ENCODE measurements around the gene RIOK3. TPM values are rescaled to one million over a fixed set of nuclear protein-coding genes. Genes with fewer than 3 reads are reported as not detected.

The RIOK3 gene
- total RNA-seq, 2 donors from 2014 or later: 57.3 to 60.6 TPM

GRCh38 chr18:23452347-23452727 lies 750 bp upstream of the RIOK3 start:
- peak overlapping the region; percentile 41 to 99 (median 90) for H3K27ac ChIP-seq
- H3K4me1 ChIP-seq: peaks cover 37% of the 10 kb centered on the region
- H3K36me3 ChIP-seq (replicated peaks in 1 of 2; ENCODE audit: insufficient read depth in 1 of 2, low read depth in 2 of 2): no peaks in the 10 kb centered on the region
- TF ChIP-seq POLR2A (IDR thresholded peaks at IDR 0.05): no peak
- TF ChIP-seq, protein P1, sequence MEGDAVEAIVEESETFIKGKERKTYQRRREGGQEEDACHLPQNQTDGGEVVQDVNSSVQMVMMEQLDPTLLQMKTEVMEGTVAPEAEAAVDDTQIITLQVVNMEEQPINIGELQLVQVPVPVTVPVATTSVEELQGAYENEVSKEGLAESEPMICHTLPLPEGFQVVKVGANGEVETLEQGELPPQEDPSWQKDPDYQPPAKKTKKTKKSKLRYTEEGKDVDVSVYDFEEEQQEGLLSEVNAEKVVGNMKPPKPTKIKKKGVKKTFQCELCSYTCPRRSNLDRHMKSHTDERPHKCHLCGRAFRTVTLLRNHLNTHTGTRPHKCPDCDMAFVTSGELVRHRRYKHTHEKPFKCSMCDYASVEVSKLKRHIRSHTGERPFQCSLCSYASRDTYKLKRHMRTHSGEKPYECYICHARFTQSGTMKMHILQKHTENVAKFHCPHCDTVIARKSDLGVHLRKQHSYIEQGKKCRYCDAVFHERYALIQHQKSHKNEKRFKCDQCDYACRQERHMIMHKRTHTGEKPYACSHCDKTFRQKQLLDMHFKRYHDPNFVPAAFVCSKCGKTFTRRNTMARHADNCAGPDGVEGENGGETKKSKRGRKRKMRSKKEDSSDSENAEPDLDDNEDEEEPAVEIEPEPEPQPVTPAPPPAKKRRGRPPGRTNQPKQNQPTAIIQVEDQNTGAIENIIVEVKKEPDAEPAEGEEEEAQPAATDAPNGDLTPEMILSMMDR (IDR thresholded peaks at IDR 0.05): no peak
- no peak for ATAC-seq
- DNase-seq: no peak
- intact Hi-C loops (cut with DNase I): no loop called here
- H3K9me3 ChIP-seq: no peaks in the 10 kb centered on the region
- H3K4me3 ChIP-seq: no peak overlapping the region
- H3K27me3 ChIP-seq: no peaks in the 10 kb centered on the region
- WGBS, 2 donors: 35 to 38% methylated on average over 3 of the region's 3 CpGs

DNA sequence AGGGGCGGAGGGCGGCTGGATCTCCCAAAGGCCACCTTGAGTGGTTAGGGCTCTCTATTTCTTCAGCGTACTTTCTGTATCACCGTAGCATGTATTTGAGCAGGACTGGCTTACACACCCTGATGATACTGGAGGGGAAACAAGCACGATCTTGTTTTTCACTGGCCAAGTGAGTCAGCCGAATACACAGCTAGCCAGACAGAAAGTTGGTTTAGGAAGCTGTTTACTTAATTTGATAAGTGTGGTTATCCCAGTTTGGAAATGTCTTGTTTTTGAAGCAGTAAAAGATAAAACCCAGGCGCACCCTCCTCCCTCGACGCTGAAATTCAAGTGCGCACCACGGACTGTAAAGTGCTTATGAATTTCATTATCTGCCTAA lies 582 bp downstream of the RIOK3 start:
- Histone ChIP-seq H3K4me1 (peaks cover 50% of the 10 kb centered on the region), H3K27me3 (no peaks in the 10 kb centered on the region), H3K36me3 (replicated peaks in 1 of 2; ENCODE audit: insufficient read depth in 1 of 2, low read depth in 2 of 2) (no peaks in the 10 kb centered on the region), H3K27ac (peak overlapping the region; percentile 80 to 99 (median 90)), H3K4me3 (peak overlapping the region; percentile 77 to 99), H3K9me3 (no peaks in the 10 kb centered on the region)
- DNase-seq: peak in 3 of 4 donors; percentile 11 to 45 (median 16)
- ATAC-seq: peak; percentile 30
- 0 to 1% methylated on average over 9 to 11 of the region's 11 CpGs for whole genome bisulfite sequencing, 2 donors
- TF ChIP-seq POLR2A (IDR thresholded peaks at IDR 0.05): no peak
- TF ChIP-seq, protein P1 (IDR thresholded peaks at IDR 0.05): no peak
- intact Hi-C loops (cut with DNase I): no loop called here

DNA sequence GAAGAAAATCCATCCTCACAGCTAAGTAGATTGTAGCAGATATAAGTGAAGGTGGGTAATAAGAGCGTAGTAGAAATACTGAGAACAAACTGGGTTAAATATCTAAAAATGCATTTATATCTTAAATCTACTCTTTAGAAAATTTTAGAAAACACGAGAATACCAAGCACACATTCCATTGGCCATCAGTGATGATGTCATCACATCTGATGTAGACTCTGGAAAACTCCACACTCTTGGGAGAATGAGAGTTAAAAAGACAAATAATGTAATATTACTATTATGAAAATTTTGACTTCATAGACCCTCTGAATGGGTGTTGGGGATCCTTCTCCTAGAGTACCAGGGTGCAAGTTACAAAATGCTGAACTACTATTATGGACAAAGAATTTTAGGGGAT lies 3.7 kb downstream of the RIOK3 start:
- DNase-seq: no peak
- H3K27ac ChIP-seq: no peak overlapping the region
- no peak for TF ChIP-seq POLR2A (IDR thresholded peaks at IDR 0.05)
- TF ChIP-seq, protein P1 (IDR thresholded peaks at IDR 0.05): no peak
- no peaks in the 10 kb centered on the region for H3K9me3 ChIP-seq
- peaks cover 75% of the 10 kb centered on the region for H3K4me1 ChIP-seq
- H3K27me3 ChIP-seq: no peaks in the 10 kb centered on the region
- 90 to 91% methylated on average over 2 of the region's 2 CpGs for WGBS, 2 donors
- intact Hi-C loops (cut with DNase I): no loop called here
- ATAC-seq: no peak
- H3K36me3 ChIP-seq (replicated peaks in 1 of 2; ENCODE audit: insufficient read depth in 1 of 2, low read depth in 2 of 2): no peaks in the 10 kb centered on the region
- H3K4me3 ChIP-seq: no peak overlapping the region

GRCh38 chr18:23458830-23459529 lies 5.9 kb downstream of the RIOK3 start:
- H3K36me3 ChIP-seq (replicated peaks in 1 of 2; ENCODE audit: insufficient read depth in 1 of 2, low read depth in 2 of 2): peaks cover 0 to 5% of the 10 kb centered on the region in 2 donors
- TF ChIP-seq POLR2A (IDR thresholded peaks at IDR 0.05): no peak
- TF ChIP-seq, protein P1 (IDR thresholded peaks at IDR 0.05): no peak
- no peaks in the 10 kb centered on the region for H3K9me3 ChIP-seq
- DNase-seq (no peak), ATAC-seq (no peak)
- WGBS, 2 donors: 47% methylated on average over 3 of the region's 3 CpGs
- H3K4me1 ChIP-seq: peaks cover 66% of the 10 kb centered on the region
- no peak overlapping the region for H3K27ac ChIP-seq
- intact Hi-C loops (cut with DNase I): no loop called here
- H3K27me3 ChIP-seq: no peaks in the 10 kb centered on the region
- no peak overlapping the region for H3K4me3 ChIP-seq

DNA sequence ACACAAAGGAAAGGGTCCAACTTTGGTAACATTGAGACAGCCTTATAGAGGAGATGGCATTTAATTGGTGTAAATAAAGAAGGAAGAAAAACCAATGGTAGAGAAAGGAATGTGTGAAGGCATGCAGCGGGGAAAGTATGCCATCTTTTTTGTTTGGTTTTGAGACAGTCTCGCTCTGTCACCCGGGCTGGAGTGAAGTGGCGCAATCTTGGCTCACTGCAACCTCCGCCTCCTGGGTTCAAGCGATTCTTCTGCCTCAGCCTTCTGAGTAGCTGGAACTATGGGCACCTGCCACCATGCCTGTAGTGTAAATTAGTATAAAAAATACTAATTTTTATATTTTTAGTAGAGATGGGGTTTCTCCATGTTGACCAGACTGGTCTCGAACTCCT lies 6.4 kb downstream of the RIOK3 start:
- Histone ChIP-seq H3K4me3 (no peak overlapping the region), H3K36me3 (replicated peaks in 1 of 2; ENCODE audit: insufficient read depth in 1 of 2, low read depth in 2 of 2) (peaks cover 0 to 9% of the 10 kb centered on the region in 2 donors), H3K27me3 (no peaks in the 10 kb centered on the region), H3K27ac (no peak overlapping the region), H3K4me1 (peaks cover 61% of the 10 kb centered on the region), H3K9me3 (no peaks in the 10 kb centered on the region)
- 81 to 83% methylated on average over 7 of the region's 7 CpGs for WGBS, 2 donors
- no peak for TF ChIP-seq POLR2A (IDR thresholded peaks at IDR 0.05)
- TF ChIP-seq, protein P1 (IDR thresholded peaks at IDR 0.05): no peak
- intact Hi-C loops (cut with DNase I): no loop called here
- ATAC-seq (no peak), DNase-seq (no peak)
